HG03378 (cell line): Measurements from ENCODE around the gene GZF1.
A peak's percentile ranks its signal among the peaks of the same experiment; 100 is the strongest.
"Not testable (repeated sequence)": the region's sequence is repeated elsewhere in the genome, so short reads cannot be mapped to it uniquely, and the experiment has no call there.

Experiments
- ATAC-seq: cut with Tn5 transposase; IDR thresholded peaks from one replicate; pipeline ENCODE4 v1.9.1; 2021; ENCODE audit warnings: mild to moderate bottlenecking, moderate library complexity; ENCODE audit not compliant: unreplicated experiment

GZF1 gene

DNA sequence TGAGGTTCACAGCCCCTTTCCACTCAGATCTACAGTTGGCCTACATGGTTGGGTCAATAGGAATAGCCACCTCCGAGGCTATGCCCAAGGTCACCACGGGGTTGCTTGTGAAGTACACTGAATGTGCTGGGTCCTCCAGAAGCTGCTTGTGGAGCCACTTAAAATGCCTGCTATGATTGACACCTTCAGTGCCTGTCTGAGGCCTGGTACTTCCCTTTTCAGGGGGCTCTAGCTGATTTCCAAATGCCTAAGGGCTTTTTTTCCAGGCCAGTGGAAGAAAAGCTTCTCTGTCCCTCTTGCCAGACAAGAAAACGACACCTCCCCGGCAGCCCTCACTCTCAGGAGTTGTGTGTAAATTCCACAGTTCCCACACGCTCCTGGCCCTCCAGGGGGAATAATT, 17.6 kb upstream of the GZF1 start:
- no peak for ATAC-seq

DNA sequence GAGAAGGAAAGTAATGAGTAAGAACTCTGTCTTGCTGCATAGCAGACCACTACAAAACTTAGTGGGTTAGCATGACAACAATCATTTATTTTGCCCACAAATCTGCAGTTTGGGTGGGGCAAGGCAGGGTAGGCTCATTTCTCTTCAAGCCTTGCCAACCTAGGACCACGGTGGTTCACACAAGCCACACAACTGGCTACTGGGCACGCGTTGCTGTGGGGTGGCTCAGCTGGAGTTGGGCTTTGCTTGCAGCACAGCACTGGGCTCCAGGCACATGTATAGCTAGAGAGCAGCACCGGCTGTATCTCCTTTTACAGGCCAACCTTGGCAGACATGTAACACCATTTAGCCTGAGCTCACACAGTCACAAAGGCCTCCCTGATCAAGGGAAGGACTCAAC, 16.0 kb upstream of the GZF1 start:
- no peak for ATAC-seq

- ATAC-seq: no peak
These were observed 14.2 kb upstream of the GZF1 start for GRCh38 chr20:23347791-23348190.

DNA sequence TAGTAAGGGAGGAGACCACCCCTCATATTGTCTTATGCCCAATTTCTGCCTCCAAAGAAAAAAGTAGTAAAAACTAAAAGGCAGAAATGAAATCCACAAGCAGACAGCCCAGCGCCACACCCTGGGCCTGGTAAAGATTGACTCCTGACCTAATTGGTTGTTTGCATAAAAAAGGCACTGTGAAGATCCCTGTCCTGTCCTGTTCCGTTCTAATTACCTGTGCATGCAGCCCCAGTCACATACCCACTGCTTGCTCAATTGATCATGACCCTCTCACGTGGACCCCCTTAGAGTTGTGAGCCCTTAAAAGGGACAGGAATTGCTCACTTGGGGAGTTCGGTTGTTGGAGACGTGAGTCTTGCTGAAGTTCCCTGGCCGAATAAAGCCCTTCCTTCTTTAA, 13.5 kb upstream of the GZF1 start:
- not testable (repeated sequence) for ATAC-seq

DNA sequence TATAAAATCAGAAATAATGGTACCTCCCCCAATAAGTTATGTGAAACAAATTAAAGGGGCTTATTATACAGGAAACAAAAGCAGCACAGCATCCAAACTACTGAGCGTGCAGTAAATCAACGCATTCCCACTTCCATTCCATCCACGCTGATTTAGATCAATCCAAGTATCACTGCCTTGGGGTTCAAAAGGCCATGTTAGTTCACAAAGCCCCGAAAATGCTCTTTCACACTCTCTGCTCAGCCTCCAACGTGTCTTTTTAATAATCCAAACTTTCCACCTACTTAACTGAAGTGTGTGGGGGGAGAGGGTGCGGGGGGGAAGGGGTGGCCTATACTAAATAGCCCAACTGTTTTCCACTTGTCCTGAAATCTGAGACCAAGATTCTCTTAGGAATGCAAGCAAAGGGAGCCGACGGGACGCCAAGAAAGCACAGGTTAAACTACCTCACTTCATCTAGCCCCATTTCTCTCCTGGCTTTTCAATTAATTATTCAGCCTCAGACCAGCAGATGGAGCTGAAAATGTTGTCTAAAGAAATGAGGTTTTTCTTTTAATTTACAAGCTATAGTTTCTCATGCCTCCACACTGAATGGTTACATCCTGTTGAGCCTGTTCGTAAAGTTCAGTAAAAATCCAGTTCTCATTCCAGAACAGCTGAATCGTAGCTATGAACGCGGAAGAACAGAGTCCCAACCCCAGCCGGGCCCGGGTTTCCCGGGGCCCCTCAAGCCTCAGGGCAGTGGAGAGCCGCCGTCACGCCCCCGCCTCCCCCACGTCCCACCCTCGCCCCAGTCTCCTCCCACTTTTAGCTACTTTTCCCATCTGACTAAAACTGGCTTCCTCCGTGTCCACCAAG, 12.4 kb upstream of the GZF1 start:
- peak; percentile 16 for ATAC-seq

- ATAC-seq: peak; percentile 85
These were observed 11.6 kb upstream of the GZF1 start, which contains the start of gene NXT1 for GRCh38 chr20:23350196-23350903. Gene NXT1 (plus strand): TSS chr20:23350791. CDS start chr20:23354042, 3,251 bp downstream.

GRCh38 chr20:23350904-23351838, 10.8 kb upstream of the GZF1 start:
- peak; percentile 20 for ATAC-seq

GRCh38 chr20:23356203-23356602, 5.8 kb upstream of the GZF1 start:
- ATAC-seq: no peak

DNA sequence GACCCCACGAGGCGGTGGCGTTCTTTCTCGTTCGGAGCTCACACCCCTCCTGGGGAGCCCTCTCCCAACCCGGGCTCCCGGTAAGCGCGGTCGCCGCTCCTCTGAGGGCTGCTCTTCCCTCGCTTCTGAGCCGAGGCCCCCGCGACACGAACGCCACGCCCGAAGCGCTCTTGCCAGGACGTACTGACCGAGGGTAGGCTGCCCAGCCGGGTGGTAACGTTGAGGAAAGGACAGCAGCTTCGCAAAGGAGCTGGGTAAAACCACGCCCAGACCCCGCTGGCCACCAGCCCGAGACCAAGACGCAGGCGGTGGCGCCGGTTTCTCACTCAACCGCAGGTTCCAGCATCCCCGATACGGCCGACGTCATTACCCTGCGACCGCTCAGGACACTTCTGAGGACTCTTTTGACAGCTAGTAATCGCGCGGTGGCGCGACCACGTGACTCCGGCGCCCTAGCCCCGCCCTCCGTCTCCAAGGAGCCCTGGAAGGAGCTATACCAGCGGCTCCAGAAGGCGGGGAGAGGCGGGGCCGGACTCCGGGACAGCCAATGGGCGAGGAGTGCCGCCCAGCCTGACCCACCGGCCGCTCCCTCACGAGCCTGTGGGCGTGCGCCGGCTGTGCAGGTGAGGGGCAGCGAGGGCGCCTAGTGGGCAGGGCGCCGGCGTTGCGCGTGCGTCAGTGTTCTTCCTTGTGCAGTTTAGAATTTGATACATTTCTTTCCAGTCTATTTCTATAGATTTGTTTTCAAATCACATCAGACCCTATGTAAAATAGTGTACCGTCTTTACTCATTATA, 4.0 kb upstream of the GZF1 start:
- ATAC-seq: peak; percentile 54

DNA sequence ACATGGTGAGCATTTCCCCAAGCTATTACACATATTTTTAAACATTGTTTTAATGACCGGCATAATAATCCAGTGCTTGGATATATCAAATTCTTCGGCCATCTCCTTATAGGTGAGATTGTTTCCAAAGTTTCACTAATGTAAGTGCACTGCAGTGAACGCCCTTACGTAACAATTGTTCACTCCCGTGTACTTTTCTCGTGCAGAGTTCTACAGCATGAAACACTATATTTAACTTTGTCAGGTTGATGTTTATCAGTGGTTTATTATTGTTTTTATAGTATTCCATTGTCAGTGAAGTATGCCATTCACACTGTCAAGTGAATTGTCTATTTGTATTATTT, 3.4 kb upstream of the GZF1 start:
- no peak for ATAC-seq

GRCh38 chr20:23358923-23359593, 2.9 kb upstream of the GZF1 start:
- ATAC-seq: no peak

- no peak for ATAC-seq
These were observed 1.5 kb upstream of the GZF1 start for GRCh38 chr20:23360531-23360930.

DNA sequence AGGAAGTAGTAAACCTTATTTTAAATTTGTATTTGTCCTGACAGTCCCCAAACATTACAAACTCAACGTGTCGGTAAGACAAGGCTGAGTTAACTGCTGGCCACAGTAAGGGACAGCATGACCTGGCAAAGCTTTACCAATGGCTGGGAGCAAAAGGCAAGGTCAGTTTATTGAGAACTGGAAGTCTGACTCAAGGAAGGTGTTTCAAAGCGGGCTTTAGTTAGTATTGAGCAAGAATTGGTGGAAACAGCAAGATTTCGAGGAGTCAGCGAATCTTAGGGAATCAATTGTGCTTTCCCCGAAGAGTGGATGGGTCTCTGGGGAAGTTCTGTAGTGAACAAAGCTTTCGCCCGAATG, 885 bp upstream of the GZF1 start:
- no peak for ATAC-seq

GRCh38 chr20:23362392-23363256, 642 bp downstream of the GZF1 start:
- ATAC-seq: no peak

DNA sequence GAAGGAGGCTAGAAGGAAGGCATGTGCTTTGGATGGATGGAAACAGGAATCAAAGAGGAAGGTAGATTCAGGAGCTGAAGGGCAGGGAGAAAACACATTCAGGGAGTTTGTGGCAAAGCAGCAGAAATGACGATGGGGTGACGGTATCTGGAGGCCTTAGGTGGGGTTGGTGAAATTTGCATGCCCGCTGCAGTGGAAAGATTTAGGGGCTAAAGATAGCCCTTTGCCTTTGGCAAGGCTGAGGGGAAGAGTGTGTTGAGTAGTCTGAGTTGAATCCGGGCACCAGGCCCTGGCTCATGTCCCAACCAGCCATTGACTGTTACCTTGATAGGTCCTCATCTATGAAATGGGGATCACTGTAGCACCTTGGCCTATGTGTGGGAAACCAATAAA, 1.3 kb downstream of the GZF1 start:
- ATAC-seq: no peak

DNA sequence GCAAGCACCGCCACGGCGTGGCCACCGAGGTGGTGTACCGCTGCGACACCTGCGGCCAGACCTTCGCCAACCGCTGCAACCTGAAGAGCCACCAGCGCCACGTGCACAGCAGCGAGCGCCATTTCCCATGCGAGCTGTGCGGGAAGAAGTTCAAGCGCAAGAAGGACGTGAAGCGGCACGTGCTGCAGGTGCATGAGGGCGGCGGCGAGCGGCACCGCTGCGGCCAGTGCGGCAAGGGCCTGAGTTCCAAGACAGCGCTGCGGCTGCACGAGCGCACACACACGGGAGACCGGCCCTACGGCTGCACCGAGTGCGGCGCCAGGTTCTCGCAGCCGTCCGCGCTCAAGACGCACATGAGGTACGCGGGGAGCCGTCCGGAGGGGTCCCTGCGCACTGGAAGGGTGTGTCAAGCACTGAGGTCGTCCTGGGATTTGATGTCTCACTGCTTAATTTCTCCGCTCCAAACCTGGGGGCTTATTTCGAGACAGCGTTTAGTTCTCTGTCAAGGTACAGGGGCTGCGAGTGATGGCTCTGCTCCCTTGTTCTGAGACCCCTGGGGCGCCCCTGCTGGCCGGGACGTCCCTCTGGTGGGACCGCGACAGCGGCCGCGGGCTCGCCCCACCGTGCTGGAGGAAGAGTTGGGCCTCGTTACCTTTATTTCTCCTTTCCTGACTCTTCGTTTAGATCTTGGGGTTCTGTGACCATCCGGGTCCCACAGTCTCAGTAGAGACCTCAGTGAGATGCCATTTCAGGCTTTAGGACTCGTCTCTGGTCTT, 3.6 kb downstream of the GZF1 start:
- ATAC-seq: no peak

DNA sequence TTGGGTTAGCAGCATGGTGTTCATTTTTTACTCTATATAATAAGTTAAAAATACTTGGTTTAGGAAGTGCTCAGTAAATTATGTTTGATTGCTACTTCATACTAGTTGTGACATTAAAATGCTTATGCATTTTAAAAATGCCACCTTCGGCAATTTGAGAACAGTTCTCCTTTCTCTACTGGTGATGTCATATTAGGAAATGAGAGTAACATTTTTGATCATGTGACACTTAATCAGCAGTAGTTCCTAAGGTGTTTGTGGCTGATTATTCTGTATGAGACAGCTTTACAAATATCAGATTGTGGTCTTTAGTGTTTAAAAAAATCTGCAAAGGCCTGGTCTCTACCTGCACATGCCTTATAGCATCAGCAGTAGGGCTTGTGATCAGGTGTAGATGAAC, 4.4 kb downstream of the GZF1 start:
- ATAC-seq: peak; percentile 18

DNA sequence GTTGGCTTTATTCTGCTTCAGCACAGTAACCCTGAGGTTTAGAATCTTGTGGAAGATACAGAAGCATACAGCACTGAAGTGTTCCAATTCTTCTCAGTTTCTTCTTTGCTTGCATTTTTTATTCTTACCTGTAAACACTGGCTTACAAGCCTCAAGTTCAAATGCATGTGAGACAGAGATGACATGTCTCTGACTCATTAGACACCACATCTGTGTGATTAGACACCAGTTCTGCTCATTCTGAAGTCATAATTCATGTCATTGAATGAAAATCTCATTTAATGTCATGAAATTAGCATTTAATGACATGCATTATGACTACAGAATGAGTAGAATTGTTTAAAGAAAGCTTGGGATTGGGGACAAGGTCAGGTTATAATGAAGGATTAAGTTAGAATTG, 5.8 kb downstream of the GZF1 start:
- no peak for ATAC-seq
